GM19043 (cell line): ENCODE results near the gene SNAP47.
"Not testable (repeated sequence)": the region's sequence is repeated elsewhere in the genome, so short reads cannot be mapped to it uniquely, and the experiment has no call there.

ENCODE experiments used
- ATAC-seq: cut with Tn5 transposase; IDR thresholded peaks from one replicate; pipeline ENCODE4 v1.9.1; 2021; ENCODE audit warnings: low read depth; ENCODE audit not compliant: unreplicated experiment

The SNAP47 gene

GRCh38 chr1:227734856-227735538 is at the start of gene SNAP47, which contains the start of gene JMJD4:
Gene SNAP47, plus strand, starts transcription at chr1:227735435. Its CDS starts 12,302 bp downstream, at chr1:227747737.
Gene JMJD4, minus strand, starts transcription at chr1:227735302. Its CDS starts 29 bp downstream, at chr1:227735273.
- peak; percentile 91 for ATAC-seq

- no peak for ATAC-seq
Observed at GRCh38 chr1:227685807-227686206, 49.4 kb upstream of the SNAP47 start.

GRCh38 chr1:227697321-227697864 is 37.8 kb upstream of the SNAP47 start:
- no peak for ATAC-seq

GRCh38 chr1:227701631-227702030 is 33.6 kb upstream of the SNAP47 start:
- ATAC-seq: not testable (repeated sequence)

- ATAC-seq: no peak
Observed at GRCh38 chr1:227707846-227708245, 27.4 kb upstream of the SNAP47 start.

- ATAC-seq: no peak
Observed at GRCh38 chr1:227709451-227709850, 25.8 kb upstream of the SNAP47 start.

- ATAC-seq: not testable (repeated sequence)
Observed at GRCh38 chr1:227710474-227710873, 24.8 kb upstream of the SNAP47 start.

GRCh38 chr1:227712648-227713047 is 22.6 kb upstream of the SNAP47 start:
- ATAC-seq: peak; percentile 87

- no peak for ATAC-seq
Observed at GRCh38 chr1:227718932-227719331, 16.3 kb upstream of the SNAP47 start.

GRCh38 chr1:227723474-227723873 is 11.8 kb upstream of the SNAP47 start:
- no peak for ATAC-seq

- ATAC-seq: no peak
Observed at GRCh38 chr1:227725046-227725445, 10.2 kb upstream of the SNAP47 start.

GRCh38 chr1:227726318-227726717 is 8.9 kb upstream of the SNAP47 start:
- ATAC-seq: no peak

- ATAC-seq: no peak
Observed at GRCh38 chr1:227726924-227727599, 8.2 kb upstream of the SNAP47 start.

- ATAC-seq: no peak
Observed at GRCh38 chr1:227728059-227728891, 7.0 kb upstream of the SNAP47 start.

- ATAC-seq: no peak
Observed at GRCh38 chr1:227728892-227729143, 6.4 kb upstream of the SNAP47 start.

- no peak for ATAC-seq
Observed at GRCh38 chr1:227729144-227729880, 5.9 kb upstream of the SNAP47 start.

GRCh38 chr1:227729881-227730629 is 5.2 kb upstream of the SNAP47 start:
- peak; percentile 31 for ATAC-seq

GRCh38 chr1:227730630-227731151 is 4.5 kb upstream of the SNAP47 start:
- no peak for ATAC-seq

GRCh38 chr1:227731241-227731677 is 4.0 kb upstream of the SNAP47 start:
- ATAC-seq: no peak
